DND-41 (cell line): ENCODE data around the gene POLR2E.

ENCODE experiments used
- ATAC-seq: fragments of 200-7000 bp; cut with Tn5 transposase; 3 replicates; pipeline ENCODE4 v1.9.1; 2021; ENCODE audit warnings: low read depth; ENCODE audit not compliant: insufficient read depth
- DNase-seq: peaks from one replicate; pipeline ENCODE4 v3.0.0-alpha.2; 2020
- H2AFZ ChIP-seq: 2 replicates; pipeline ENCODE4 v1.6.0; 2012; ENCODE audit warnings: low read depth, low read length
- H3K27ac ChIP-seq: 2 replicates; pipeline ENCODE4 v1.5.1; 2012; ENCODE audit warnings: low read length, inconsistent platforms
- H3K27me3 ChIP-seq: fragments of 200-600 bp; sonication (generic); 2 replicates; pipeline ENCODE4 v1.6.0; 2012; ENCODE audit warnings: low read length, mild to moderate bottlenecking, inconsistent platforms; ENCODE audit not compliant: insufficient read depth, poor library complexity
- H3K36me3 ChIP-seq: 2 replicates; pipeline ENCODE4 v1.5.1; 2012; ENCODE audit warnings: low read length, inconsistent platforms; ENCODE audit not compliant: insufficient read depth
- H3K4me1 ChIP-seq: 2 replicates; pipeline ENCODE4 v1.5.1; 2012; ENCODE audit warnings: mild to moderate bottlenecking, low read length; ENCODE audit not compliant: insufficient read depth
- H3K4me2 ChIP-seq: 2 replicates; pipeline ENCODE4 v1.6.0; 2012; ENCODE audit warnings: mild to moderate bottlenecking, moderate library complexity, low read length, inconsistent platforms; ENCODE audit not compliant: insufficient read depth
- H3K4me3 ChIP-seq, 2 experiments: fragments of 200-600 bp in 1 of 2; shearing (Covaris generic) in 1 of 2; 2 replicates each; pipeline ENCODE4 v1.5.1; 2012 to 2016; ENCODE audit warnings: inconsistent platforms in 2 of 2, low read length in 2 of 2, mild to moderate bottlenecking in 2 of 2, low read depth in 1 of 2, moderate library complexity in 1 of 2
- H3K79me2 ChIP-seq: 2 replicates; pipeline ENCODE4 v1.6.0; 2012; ENCODE audit warnings: low read length, inconsistent platforms; ENCODE audit not compliant: insufficient read depth
- H3K9ac ChIP-seq: 2 replicates; pipeline ENCODE4 v1.6.0; 2012; ENCODE audit warnings: low read depth, mild to moderate bottlenecking, inconsistent platforms, low read length, moderate library complexity
- H3K9me3 ChIP-seq: 2 replicates; pipeline ENCODE4 v1.5.1; 2012; ENCODE audit warnings: low read length, moderate library complexity, mild to moderate bottlenecking, inconsistent platforms; ENCODE audit not compliant: insufficient read depth, severe bottlenecking
- H4K20me1 ChIP-seq: 2 replicates; pipeline ENCODE4 v1.6.0; 2012; ENCODE audit warnings: low read length; ENCODE audit not compliant: insufficient read depth
- CTCF ChIP-seq: IDR thresholded peaks from 2 replicates; pipeline ENCODE4 v1.5.1; 2012; ENCODE audit warnings: borderline replicate concordance, low read length, moderate library complexity, mild to moderate bottlenecking; ENCODE audit not compliant: poor library complexity, severe bottlenecking; ENCODE audit errors: extremely low read depth
- EZH2 ChIP-seq: IDR thresholded peaks from 3 replicates; pipeline ENCODE4 v1.6.1; 2012; ENCODE audit warnings: borderline replicate concordance, low read depth, mild to moderate bottlenecking, moderate library complexity, low read length, inconsistent platforms; ENCODE audit not compliant: severe bottlenecking

Gene POLR2E

GRCh38 chr19:1070931-1071791, 24.0 kb downstream of the POLR2E start:
- Histone ChIP-seq H2AFZ (no peak overlapping the region), H3K27ac (no peak overlapping the region), H3K27me3 (no peaks in the 10 kb centered on the region), H3K9me3 (no peaks in the 10 kb centered on the region), H3K9ac (no peak overlapping the region), H3K4me2 (no peak overlapping the region), H3K4me1 (peaks cover 52% of the 10 kb centered on the region), H3K79me2 (peaks cover 54% of the 10 kb centered on the region), H4K20me1 (peaks cover 38% of the 10 kb centered on the region), H3K4me3 (no peak overlapping the region), H3K36me3 (peaks cover 55% of the 10 kb centered on the region)
- DNase-seq (no peak), ATAC-seq (no peak)
- TF ChIP-seq EZH2 (no peak), CTCF (no peak)

DNA sequence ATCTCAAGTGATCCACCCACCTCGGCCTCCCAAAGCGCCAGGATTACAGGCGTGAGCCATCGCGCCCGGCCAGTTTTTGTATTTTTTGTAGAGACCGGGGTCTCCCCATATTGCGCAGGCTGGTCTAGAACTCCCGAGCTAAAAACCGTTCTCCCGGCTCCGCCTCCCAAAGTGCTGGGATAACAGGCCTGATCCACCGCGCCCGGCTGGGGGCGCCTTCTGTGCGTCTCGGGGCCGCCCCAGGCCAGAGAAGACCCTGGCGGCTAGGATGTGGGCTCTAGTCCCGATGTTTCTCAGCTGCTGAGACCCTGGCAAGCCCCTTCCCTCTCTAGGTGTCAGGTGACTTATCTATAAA, 24.6 kb downstream of the POLR2E start:
- Histone ChIP-seq H4K20me1 (peaks cover 33% of the 10 kb centered on the region), H3K4me3 (no peak overlapping the region), H3K4me1 (peaks cover 52% of the 10 kb centered on the region), H3K27me3 (no peaks in the 10 kb centered on the region), H3K4me2 (no peak overlapping the region), H2AFZ (no peak overlapping the region), H3K27ac (no peak overlapping the region), H3K36me3 (peaks cover 49% of the 10 kb centered on the region), H3K9ac (no peak overlapping the region), H3K9me3 (no peaks in the 10 kb centered on the region), H3K79me2 (peaks cover 51% of the 10 kb centered on the region)
- ATAC-seq (no peak), DNase-seq (no peak)
- TF ChIP-seq CTCF = no peak
- TF ChIP-seq EZH2 = no peak

DNA sequence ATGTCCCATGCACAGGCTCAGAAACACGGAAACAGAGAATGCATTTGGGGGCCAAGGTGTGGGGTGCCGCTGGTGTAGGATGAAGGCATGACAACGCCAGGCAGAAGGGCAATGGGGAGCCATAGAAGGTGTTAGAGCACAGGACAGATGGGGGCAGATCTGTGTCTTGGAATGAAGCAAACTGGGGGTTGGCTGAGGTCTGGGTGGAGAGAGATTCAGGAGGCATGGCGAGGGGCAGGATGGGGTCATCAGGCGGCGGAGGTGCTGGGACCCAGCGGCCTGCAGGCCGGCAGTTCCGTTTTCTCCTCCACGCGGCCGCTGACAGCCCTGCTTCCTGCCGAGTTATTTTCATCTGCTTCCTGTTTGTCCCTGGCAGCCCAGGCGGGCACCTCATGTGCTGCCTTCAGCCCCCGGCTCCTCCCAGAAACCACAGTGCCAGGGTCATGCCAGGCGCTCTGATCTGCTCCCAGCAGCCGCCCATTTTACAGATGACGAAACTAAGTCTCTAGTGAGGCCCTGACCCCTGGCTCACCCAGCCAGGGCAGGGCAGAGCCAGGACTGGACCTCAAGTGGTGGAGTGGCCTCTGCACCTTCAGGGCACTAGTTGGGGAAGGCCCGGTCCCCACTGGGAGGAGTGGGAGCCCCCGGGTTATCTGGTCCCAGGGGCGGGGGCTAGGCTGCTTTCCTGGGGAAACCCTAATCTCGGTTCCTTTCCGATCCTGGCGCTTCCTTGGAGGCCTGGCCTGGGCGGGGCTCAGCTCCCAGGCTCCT, 26.0 kb downstream of the POLR2E start:
- no peak overlapping the region for H2AFZ ChIP-seq
- H3K4me2 ChIP-seq = peak overlapping the region; percentile 92
- TF ChIP-seq CTCF (no peak), EZH2 (no peak)
- peak overlapping the region; percentile 83 for H3K27ac ChIP-seq
- H3K27me3 ChIP-seq = no peaks in the 10 kb centered on the region
- H3K9ac ChIP-seq = peak overlapping the region; percentile 96
- ATAC-seq (no peak), DNase-seq (peak; percentile 59)
- peaks cover 48% of the 10 kb centered on the region for H3K79me2 ChIP-seq
- H3K9me3 ChIP-seq = no peaks in the 10 kb centered on the region
- peaks cover 40% of the 10 kb centered on the region for H3K36me3 ChIP-seq
- peak overlapping the region in 1 of 2 experiments; percentile 84; a peak in 2 of 4 replicates for H3K4me3 ChIP-seq
- H4K20me1 ChIP-seq = peaks cover 32% of the 10 kb centered on the region
- peaks cover 52% of the 10 kb centered on the region for H3K4me1 ChIP-seq
